K562 (cell line): Measurements from ENCODE around the gene NUP62. TPM values are rescaled to one million over a fixed set of nuclear protein-coding genes. Genes with fewer than 3 reads are reported as not detected.

Experiments used
- ARID1B ChIP-seq: fragments of 450-650 bp; IDR thresholded peaks from 2 replicates; pipeline ENCODE4 v1.6.1; 2016; ENCODE audit warnings: antibody characterized with exemption, mild to moderate bottlenecking, inconsistent platforms
- E2F1 ChIP-seq: sonication (generic); formaldehyde crosslinking; IDR thresholded peaks from 2 replicates; pipeline ENCODE4 v1.8.1; 2023; ENCODE audit warnings: mild to moderate bottlenecking, missing genetic modification reagents, moderate library complexity
- ELF4 ChIP-seq: fragments of 450-650 bp; formaldehyde crosslinking; IDR thresholded peaks from 2 replicates; pipeline ENCODE4 v1.4.0; 2022; ENCODE audit warnings: missing genetic modification characterization
- GTF2F1 ChIP-seq: IDR thresholded peaks from 2 replicates; pipeline ENCODE4 v1.6.1; 2011; ENCODE audit warnings: low read depth, low read length, improper control_type of control experiment
- LARP7 ChIP-seq: fragments of 450-650 bp; IDR thresholded peaks from 2 replicates; pipeline ENCODE4 v1.6.1; 2016
- MGA ChIP-seq: fragments of 450-650 bp; IDR thresholded peaks from 2 replicates; pipeline ENCODE4 v1.6.1; 2016; ENCODE audit warnings: mild to moderate bottlenecking, moderate library complexity
- NEUROD1 ChIP-seq: fragments of 150-350 bp; IDR thresholded peaks from 2 replicates; pipeline ENCODE4 v1.6.1; 2014; ENCODE audit warnings: borderline replicate concordance, low read length, low read depth; ENCODE audit not compliant: partially characterized antibody
- PURB ChIP-seq: sonication (generic); formaldehyde crosslinking; IDR thresholded peaks from 2 replicates; pipeline ENCODE4 v1.9.0; 2021; ENCODE audit warnings: low read depth, mild to moderate bottlenecking, missing genetic modification reagents
- RFX1 ChIP-seq: fragments of 450-650 bp; IDR thresholded peaks from 2 replicates; pipeline ENCODE4 v1.6.1; 2016; ENCODE audit warnings: mild to moderate bottlenecking, moderate library complexity
- ZNF347 ChIP-seq: fragments of 450-650 bp; formaldehyde crosslinking; IDR thresholded peaks from 2 replicates; pipeline ENCODE4 v1.4.0; 2020; ENCODE audit warnings: low read depth, mild to moderate bottlenecking, moderate library complexity
- ZNF395 ChIP-seq: fragments of 200-800 bp; sonication (Bioruptor generic); IDR thresholded peaks from 2 replicates; pipeline ENCODE4 v1.6.1; 2017; ENCODE audit warnings: missing genetic modification characterization, missing compliant biosample characterization
- ZNF57 ChIP-seq: fragments of 450-650 bp; formaldehyde crosslinking; IDR thresholded peaks from 2 replicates; pipeline ENCODE4 v1.4.0; 2020; ENCODE audit warnings: mild to moderate bottlenecking, moderate library complexity
- ZNF830 ChIP-seq: fragments of 250-450 bp; sonication (Bioruptor Pico); IDR thresholded peaks from 2 replicates; pipeline ENCODE4 v1.5.0; 2021; ENCODE audit warnings: mild to moderate bottlenecking
- polyA plus RNA-seq, 8 experiments: library from polyadenylated mRNA; depleted of rRNA in 4 of 8; stranded (reverse) in 5 of 8; unstranded in 3 of 8; fragments of >200 nt; fragmentation: Nextera tagmentation in 2 of 8; fragmentation: Illumina TruSeq in 1 of 8; extraction: Ambion mirVana in 2 of 8; extraction: Trizol in 1 of 8; gene quantifications; 2 replicates each; pipeline versions ENCODE4 v1.2.1 to v1.2.3, GENCODE V29; 2011 to 2014; ENCODE audit warnings: inconsistent platforms in 1 of 8, missing spikeins in 1 of 8
- total RNA-seq, 7 experiments: library from RNA; depleted of rRNA in 6 of 7; stranded (reverse); fragments of >200 nt in 6 of 7; fragmentation: Illumina TruSeq in 2 of 7; extraction: Trizol in 2 of 7; gene quantifications; 2 replicates each; pipeline versions ENCODE4 v1.2.1 to v1.2.3, GENCODE V29; 2011 to 2021; ENCODE audit warnings: low replicate concordance in 1 of 7

The NUP62 gene
- total and polyA plus RNA-seq, 9 of the 15 experiments (the other 6 are each of a cell fraction or from before 2014, with no cell fraction given): 16.9 to 109 (median 66.0) TPM

DNA sequence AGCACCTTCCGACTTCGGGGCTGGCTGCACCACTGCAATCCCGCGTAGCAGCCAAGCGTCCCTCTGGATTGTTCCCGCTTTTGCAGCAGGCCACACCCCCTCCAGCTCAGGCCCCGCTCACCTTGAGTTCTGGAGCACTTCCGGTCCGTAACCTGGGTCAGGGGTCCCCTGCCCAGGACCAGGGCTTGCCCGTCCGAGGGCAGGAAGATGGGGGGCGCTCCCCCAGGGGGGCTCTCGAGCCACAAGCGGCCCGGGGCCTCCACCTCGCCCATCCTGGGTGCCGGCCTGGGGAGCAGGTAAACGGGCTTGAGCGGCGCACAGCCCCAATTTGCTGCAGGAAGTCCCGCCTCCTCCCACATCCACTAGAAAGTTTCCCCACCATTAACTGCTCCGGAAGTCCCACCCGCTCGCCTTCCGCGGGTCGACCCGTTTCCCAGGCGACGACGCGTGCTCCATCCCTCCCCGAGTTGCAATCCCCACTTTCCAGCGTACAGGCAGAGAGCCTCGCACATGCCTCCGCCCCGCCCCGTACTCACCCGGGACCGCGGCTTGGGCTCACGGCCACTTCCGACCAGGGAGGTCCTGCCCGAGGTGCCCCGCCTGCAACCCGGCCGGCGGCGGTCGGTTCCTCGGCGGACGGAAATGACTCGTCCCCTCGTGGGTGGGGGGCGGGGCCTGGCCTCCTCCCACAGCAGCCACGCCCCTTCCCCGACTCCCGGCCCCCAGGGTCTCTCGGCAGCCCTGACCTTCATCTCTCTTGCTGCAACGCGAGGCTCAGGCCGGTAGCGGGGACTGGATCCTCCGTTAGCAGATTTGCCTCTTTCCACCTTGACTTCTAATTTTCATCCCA, 62.1 kb downstream of the NUP62 start, which contains the start of gene PNKP (continued):
- TF ChIP-seq MGA (no peak; the same call in 1 of the 2 replicates), ZNF395 (CRISPR knock-in tag) (0 out of 2 replicates have a peak, but pooled peaks have one; percentile 32), E2F1 (no peak), NEUROD1 (peak; percentile 31), ZNF347 (CRISPR knock-in tag) (no peak), GTF2F1 (0 out of 2 replicates have a peak, but pooled peaks have one; percentile 24), PURB (CRISPR knock-in tag) (no peak), LARP7 (no peak), ZNF830 (CRISPR knock-in tag) (no peak), ZNF57 (CRISPR knock-in tag) (no peak), ELF4 (CRISPR knock-in tag) (peak; percentile 39; the same call in 1 of the 2 replicates), RFX1 (peak; percentile 89), ARID1B (0 out of 2 replicates have a peak, but pooled peaks have one; percentile 16)
